Activated CD8-positive, alpha-beta memory T cell treated with anti-CD3 and anti-CD28 coated beads, Interleukin-2, amount 10 ng/mL, durations not matched to agents 7 days and 5 days (primary cell): Measurements from ENCODE around the gene PDE9A. TPM values are rescaled to one million over a fixed set of nuclear protein-coding genes. Genes with fewer than 3 reads are reported as not detected.

Experiments
- ATAC-seq: fragments of 150-1000 bp; cut with Tn5 transposase; one replicate; pipeline ENCODE4 v1.10.0; 2021; ENCODE audit warnings: moderate library complexity
- CTCF ChIA-PET: fragments of 350-600 bp; sonication (Branson Sonifier 250); formaldehyde crosslinking; loops from one replicate; lab custom pipeline; 2021; ENCODE audit warnings: antibody characterized with exemption; lab: Charles Lee
- DNase-seq: peaks from one replicate; pipeline ENCODE4 v3.0.0-alpha.2; 2020
- H3K27ac Mint-ChIP-seq: one replicate; pipeline ENCODE4 v1.8.0; 2021; ENCODE audit warnings: mild to moderate bottlenecking, mixed read lengths
- H3K27me3 Mint-ChIP-seq: one replicate; pipeline ENCODE4 v1.8.0; 2021; ENCODE audit warnings: mixed read lengths
- H3K36me3 Mint-ChIP-seq: one replicate; pipeline ENCODE4 v1.8.0; 2021; ENCODE audit warnings: mild to moderate bottlenecking, mixed read lengths
- H3K4me1 Mint-ChIP-seq: one replicate; pipeline ENCODE4 v1.8.0; 2021; ENCODE audit warnings: mixed read lengths
- H3K4me3 Mint-ChIP-seq: one replicate; pipeline ENCODE4 v1.8.0; 2021; ENCODE audit warnings: mild to moderate bottlenecking, moderate library complexity, mixed read lengths
- H3K9me3 Mint-ChIP-seq: one replicate; pipeline ENCODE4 v1.8.0; 2022; ENCODE audit warnings: low read depth, mixed read lengths
- total RNA-seq, 2 experiments: library from RNA; stranded (reverse); gene quantifications; one replicate each; pipeline ENCODE4 v1.2.3, GENCODE V29; 2021

The PDE9A gene
- total RNA-seq, 2 experiments from 2014 or later = 2.0 to 6.8 TPM

- no peak for DNase-seq
- Mint-ChIP-seq H3K4me1 (peaks cover 5% of the 10 kb centered on the region), H3K27me3 (peaks cover 5% of the 10 kb centered on the region), H3K4me3 (no peak overlapping the region), H3K27ac (no peak overlapping the region), H3K9me3 (no peaks in the 10 kb centered on the region), H3K36me3 (no peaks in the 10 kb centered on the region)
- CTCF ChIA-PET = no interaction called here
- ATAC-seq = no peak
Measured at GRCh38 chr21:42670058-42670880, 16.8 kb downstream of the PDE9A start.

- Mint-ChIP-seq H3K4me1 (peaks cover 5% of the 10 kb centered on the region), H3K27ac (no peak overlapping the region), H3K36me3 (no peaks in the 10 kb centered on the region), H3K9me3 (no peaks in the 10 kb centered on the region), H3K4me3 (no peak overlapping the region), H3K27me3 (peaks cover 5% of the 10 kb centered on the region)
- CTCF ChIA-PET = no interaction called here
- ATAC-seq (no peak), DNase-seq (no peak)
Measured at GRCh38 chr21:42670884-42671283, 17.5 kb downstream of the PDE9A start.

- H3K36me3 Mint-ChIP-seq = no peaks in the 10 kb centered on the region
Measured at GRCh38 chr21:42671778-42672593, 18.6 kb downstream of the PDE9A start.

GRCh38 chr21:42672699-42673458, 19.5 kb downstream of the PDE9A start:
- DNase-seq (no peak), ATAC-seq (no peak)
- Mint-ChIP-seq H3K27me3 (peaks cover 16% of the 10 kb centered on the region), H3K4me1 (peaks cover 7% of the 10 kb centered on the region), H3K27ac (no peak overlapping the region), H3K36me3 (no peaks in the 10 kb centered on the region), H3K9me3 (no peaks in the 10 kb centered on the region), H3K4me3 (no peak overlapping the region)
- CTCF ChIA-PET = interaction anchor here (1.3 kb wide), 1 partner anchor 19 kb away, joined by 4 read pairs; the partner anchor contains the start of gene PDE9A

More at GRCh38 chr21:42671778-42672593, 18.6 kb downstream of the PDE9A start:
- H3K9me3 Mint-ChIP-seq = no peaks in the 10 kb centered on the region
- no peak overlapping the region for H3K27ac Mint-ChIP-seq
- H3K4me3 Mint-ChIP-seq = no peak overlapping the region
- H3K4me1 Mint-ChIP-seq = peaks cover 5% of the 10 kb centered on the region
- H3K27me3 Mint-ChIP-seq = peaks cover 12% of the 10 kb centered on the region
- no peak for DNase-seq
- CTCF ChIA-PET = interaction anchor here (0.8 to 1.3 kb wide), 2 partner anchors 11 to 18 kb away, joined by 3 to 4 read pairs; partner anchors contain the start of gene PDE9A
- ATAC-seq = no peak

GRCh38 chr21:42673633-42674328, 20.4 kb downstream of the PDE9A start:
- Mint-ChIP-seq H3K27me3 (peaks cover 22% of the 10 kb centered on the region), H3K4me3 (no peak overlapping the region), H3K9me3 (no peaks in the 10 kb centered on the region), H3K27ac (no peak overlapping the region), H3K36me3 (no peaks in the 10 kb centered on the region), H3K4me1 (peaks cover 16% of the 10 kb centered on the region)
- CTCF ChIA-PET = no interaction called here
- no peak for ATAC-seq
- DNase-seq = no peak

GRCh38 chr21:42674351-42674940, 21.0 kb downstream of the PDE9A start:
- CTCF ChIA-PET = no interaction called here
- no peaks in the 10 kb centered on the region for H3K9me3 Mint-ChIP-seq
- no peak overlapping the region for H3K27ac Mint-ChIP-seq
- H3K36me3 Mint-ChIP-seq = no peaks in the 10 kb centered on the region
- no peak for ATAC-seq
- DNase-seq = no peak
- H3K4me1 Mint-ChIP-seq = peaks cover 16% of the 10 kb centered on the region
- peaks cover 23% of the 10 kb centered on the region for H3K27me3 Mint-ChIP-seq
- H3K4me3 Mint-ChIP-seq = no peak overlapping the region

- ATAC-seq (no peak), DNase-seq (no peak)
- no peaks in the 10 kb centered on the region for H3K9me3 Mint-ChIP-seq
- H3K36me3 Mint-ChIP-seq = no peaks in the 10 kb centered on the region
- peaks cover 26% of the 10 kb centered on the region for H3K27me3 Mint-ChIP-seq
- H3K4me1 Mint-ChIP-seq = peaks cover 16% of the 10 kb centered on the region
- CTCF ChIA-PET = no interaction called here
- no peak overlapping the region for H3K4me3 Mint-ChIP-seq
- H3K27ac Mint-ChIP-seq = no peak overlapping the region
Measured at GRCh38 chr21:42675403-42675802, 22.0 kb downstream of the PDE9A start.

GRCh38 chr21:42676808-42677207, 23.4 kb downstream of the PDE9A start:
- no peaks in the 10 kb centered on the region for H3K36me3 Mint-ChIP-seq
- CTCF ChIA-PET = no interaction called here
- DNase-seq = no peak
- H3K9me3 Mint-ChIP-seq = no peaks in the 10 kb centered on the region
- peaks cover 29% of the 10 kb centered on the region for H3K4me1 Mint-ChIP-seq
- H3K27me3 Mint-ChIP-seq = peaks cover 30% of the 10 kb centered on the region
- ATAC-seq = no peak
- no peak overlapping the region for H3K4me3 Mint-ChIP-seq
- H3K27ac Mint-ChIP-seq = no peak overlapping the region

GRCh38 chr21:42677339-42678321, 24.2 kb downstream of the PDE9A start:
- Mint-ChIP-seq H3K4me3 (no peak overlapping the region), H3K4me1 (peaks cover 33% of the 10 kb centered on the region), H3K9me3 (no peaks in the 10 kb centered on the region), H3K36me3 (no peaks in the 10 kb centered on the region), H3K27me3 (peaks cover 29% of the 10 kb centered on the region), H3K27ac (no peak overlapping the region)
- no peak for DNase-seq
- CTCF ChIA-PET = interaction anchor here (0.7 kb wide), 1 partner anchor 17 kb away, joined by 3 read pairs; no protein-coding TSS in a partner anchor
- no peak for ATAC-seq

- CTCF ChIA-PET = no interaction called here
- no peak overlapping the region for H3K27ac Mint-ChIP-seq
- peaks cover 43% of the 10 kb centered on the region for H3K4me1 Mint-ChIP-seq
- peaks cover 24% of the 10 kb centered on the region for H3K27me3 Mint-ChIP-seq
- DNase-seq (no peak), ATAC-seq (no peak)
- H3K9me3 Mint-ChIP-seq = no peaks in the 10 kb centered on the region
- no peaks in the 10 kb centered on the region for H3K36me3 Mint-ChIP-seq
- H3K4me3 Mint-ChIP-seq = no peak overlapping the region
Measured at GRCh38 chr21:42678618-42679295, 25.3 kb downstream of the PDE9A start.
